Measurements from ENCODE around the gene C3orf20.
"Not testable (repeated sequence)": the region's sequence is repeated elsewhere in the genome, so short reads cannot be mapped to it uniquely, and the experiment has no call there.

GRCh38 chr3:14652360-14652907 is 22.5 kb upstream of the C3orf20 start:
- not testable (repeated sequence) for TF ChIP-seq CTCF (conservative IDR thresholded peaks at IDR 0.05; ENCODE audit: low read depth, low read length); EZH2 (IDR thresholded peaks at IDR 0.05; ENCODE audit: low read length, unreplicated experiment); EZH2phosphoT487 (IDR thresholded peaks at IDR 0.05; ENCODE audit: borderline replicate concordance, low read length)

Data from PC-3 (cell line).